GM18526 (cell line): ENCODE results near the gene CA11.

ENCODE experiments used
- POLR2A ChIP-seq: IDR thresholded peaks from 3 replicates; pipeline ENCODE4 v1.6.1; 2011; ENCODE audit not compliant: insufficient read length; ENCODE audit errors: extremely low read depth

Gene CA11

GRCh38 chr19:48651683-48652048, 5.7 kb upstream of the CA11 start:
- TF ChIP-seq POLR2A = no peak

GRCh38 chr19:48650974-48651682, 5.1 kb upstream of the CA11 start:
- no peak for TF ChIP-seq POLR2A

GRCh38 chr19:48648134-48648533, 2.1 kb upstream of the CA11 start:
- no peak for TF ChIP-seq POLR2A

DNA sequence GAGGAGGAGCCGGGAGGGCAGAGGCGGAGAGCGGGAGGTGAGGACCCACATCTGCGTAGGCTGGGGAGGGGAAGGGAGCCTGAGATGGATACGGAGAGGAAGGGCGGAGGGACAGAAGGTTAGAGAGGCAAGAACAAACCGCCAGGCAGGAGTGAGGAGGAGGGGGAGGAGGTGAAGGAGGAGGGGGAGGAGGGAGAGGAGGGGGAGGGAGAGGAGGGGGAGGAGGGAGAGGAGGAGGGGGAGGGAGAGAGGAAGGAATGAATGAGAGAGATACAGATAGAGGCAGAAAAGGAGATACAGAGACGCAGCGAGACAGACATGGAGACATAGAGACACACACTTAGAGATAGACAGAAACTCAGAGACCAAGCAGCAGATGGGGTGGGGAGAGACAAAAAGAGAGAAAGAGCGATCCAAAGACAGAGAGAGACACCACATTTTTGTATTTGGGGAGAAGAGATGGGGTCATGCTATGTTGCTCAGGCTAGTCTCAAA, 782 bp upstream of the CA11 start:
- TF ChIP-seq POLR2A = no peak

- TF ChIP-seq POLR2A = no peak
Observed at GRCh38 chr19:48645620-48646000, 377 bp downstream of the CA11 start.

DNA sequence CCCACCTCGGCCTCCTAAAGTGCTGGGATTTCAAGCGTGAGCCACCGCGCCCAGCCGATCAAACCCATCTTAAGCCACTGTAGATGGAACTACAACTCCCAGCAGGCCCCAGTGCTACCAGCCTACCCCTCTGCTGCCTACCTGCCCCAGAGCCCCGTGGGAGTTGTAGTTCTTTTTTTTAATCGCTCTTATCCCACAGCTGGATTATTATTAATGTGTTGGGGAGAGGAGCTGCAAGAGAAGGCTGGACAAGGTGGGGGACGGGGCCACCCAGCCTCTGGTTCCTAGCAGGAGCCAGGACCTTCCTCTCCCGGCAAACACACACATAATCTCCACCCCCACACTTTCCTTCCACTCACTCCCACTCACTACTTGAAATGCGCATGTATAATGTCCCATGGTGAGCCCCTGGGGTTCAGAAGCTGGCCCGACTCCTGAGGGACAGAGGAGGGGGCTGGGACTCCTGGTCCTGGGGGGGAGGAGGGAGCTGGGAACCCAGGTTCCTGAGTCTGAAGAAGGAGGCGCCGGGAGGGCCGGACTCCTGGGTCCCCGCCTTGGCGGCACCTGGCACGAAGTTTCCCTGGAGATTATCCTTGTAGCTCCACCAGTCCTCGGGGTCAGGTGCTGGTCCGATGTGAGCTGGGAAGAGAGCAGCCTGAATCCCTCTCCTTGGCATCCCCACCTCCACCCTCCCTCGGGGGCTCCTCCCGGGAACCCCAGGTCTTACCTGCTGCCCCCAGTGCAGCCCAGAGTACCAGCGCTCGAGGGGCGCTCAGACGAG, 958 bp downstream of the CA11 start:
- TF ChIP-seq POLR2A = no peak

DNA sequence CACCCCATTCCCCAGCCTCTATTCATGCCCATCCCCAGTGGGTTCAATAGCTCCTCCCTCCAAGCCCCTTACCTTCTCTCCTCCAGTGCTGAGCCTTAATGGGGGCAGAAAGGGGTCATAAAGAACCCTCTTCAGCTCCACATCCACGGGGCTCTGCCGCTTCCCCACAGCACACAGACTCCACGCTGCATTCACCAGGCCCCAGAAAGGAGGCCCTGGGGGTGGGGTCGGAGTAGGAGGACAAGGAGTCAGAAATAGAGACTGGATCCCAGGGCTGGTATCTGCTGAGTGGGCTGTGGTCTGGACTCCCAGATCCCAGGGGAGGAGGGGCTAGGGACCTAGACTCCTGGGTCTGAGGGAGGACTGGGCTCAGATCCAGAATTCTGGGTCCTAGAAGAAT, 1.6 kb downstream of the CA11 start:
- TF ChIP-seq POLR2A = no peak

- TF ChIP-seq POLR2A = no peak
Observed at GRCh38 chr19:48642862-48643261, 3.1 kb downstream of the CA11 start.

DNA sequence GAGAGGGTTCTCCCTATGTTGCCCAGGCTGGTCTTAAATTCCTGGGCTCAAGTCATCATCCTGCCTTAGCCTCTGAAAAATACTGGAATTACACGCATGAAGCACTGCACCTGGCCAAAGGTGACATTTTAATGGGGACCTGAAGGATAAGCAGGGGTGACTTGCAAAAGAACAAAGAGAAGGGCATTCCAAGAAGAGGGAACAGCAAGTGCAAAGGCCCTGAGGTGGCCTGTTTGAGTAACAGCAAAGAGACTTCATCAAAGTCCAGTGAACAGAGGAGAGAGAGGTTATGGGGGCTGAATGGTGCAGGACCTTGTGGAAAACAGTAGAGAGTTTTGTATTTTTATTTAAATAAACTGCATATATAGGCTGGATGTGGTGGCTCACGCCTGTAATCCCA, 4.1 kb downstream of the CA11 start:
- no peak for TF ChIP-seq POLR2A

GRCh38 chr19:48639483-48640375, 6.3 kb downstream of the CA11 start:
- TF ChIP-seq POLR2A = no peak

DNA sequence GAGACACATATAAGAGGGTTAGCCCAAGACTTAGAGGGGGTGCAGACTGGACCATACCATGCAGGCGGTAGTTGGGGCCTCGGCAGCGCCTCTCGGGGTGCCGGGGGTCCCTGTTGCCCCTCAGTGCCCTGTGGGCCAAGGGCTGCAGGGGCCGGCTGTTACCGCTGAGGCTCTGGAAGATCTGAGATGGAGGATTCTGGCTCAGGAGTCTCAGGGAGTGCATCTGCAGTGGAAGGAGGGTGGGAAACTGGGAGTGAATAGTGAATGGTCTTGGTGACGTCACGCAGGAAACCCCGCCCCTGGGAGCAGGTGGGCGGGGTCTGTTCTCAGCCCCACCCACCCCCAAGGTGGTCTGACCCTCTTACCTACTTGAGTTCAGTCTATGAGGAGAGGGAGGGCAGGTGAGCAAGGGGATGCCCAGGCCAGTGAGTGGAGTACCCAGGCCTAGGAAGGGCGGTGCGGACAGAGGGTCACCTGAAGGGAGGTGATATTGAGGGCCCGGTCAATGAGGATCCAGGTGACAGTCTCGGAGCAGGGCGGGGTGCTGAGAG, 7.1 kb downstream of the CA11 start:
- TF ChIP-seq POLR2A = no peak

DNA sequence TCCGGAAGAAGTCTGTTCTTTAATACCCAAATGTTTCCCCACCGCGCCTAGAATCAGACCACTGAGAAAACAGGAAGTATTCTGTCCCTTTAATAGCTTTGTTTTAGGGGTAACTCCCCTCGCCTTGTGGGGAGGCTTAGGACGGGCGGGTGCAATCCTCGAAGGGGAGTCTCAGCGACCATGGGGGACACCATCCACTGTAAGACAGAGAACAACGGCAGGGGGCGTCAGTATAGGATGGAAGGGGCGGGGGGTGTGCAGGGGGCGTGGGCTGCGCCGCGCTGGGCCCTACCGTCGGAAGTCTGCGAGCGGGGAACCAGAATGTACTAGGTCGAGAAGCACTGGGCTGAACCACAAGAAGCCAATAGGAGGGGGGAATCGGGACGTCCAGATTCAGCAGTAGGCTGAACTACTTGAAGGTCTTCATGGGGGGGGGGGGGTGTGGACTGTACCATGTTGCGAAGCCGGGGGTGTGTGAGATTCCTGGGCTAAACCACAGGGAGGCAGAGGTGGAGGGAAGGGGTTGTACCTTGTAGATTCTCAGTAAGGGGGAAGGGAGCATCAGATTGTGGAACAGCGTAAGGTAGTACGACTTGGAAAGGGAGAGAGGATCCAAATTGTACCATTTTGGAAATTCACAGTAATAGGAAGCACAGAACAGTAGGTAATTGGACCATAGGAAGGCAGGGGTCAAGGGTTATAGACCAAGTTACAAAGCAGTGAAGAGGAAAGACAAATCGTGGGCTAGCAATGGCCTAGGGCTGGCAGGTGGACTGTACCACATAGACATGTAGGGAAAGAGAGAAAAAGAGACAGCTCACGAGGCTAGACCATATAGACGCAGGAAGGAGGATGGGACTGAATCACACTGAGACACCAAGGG, 7.8 kb downstream of the CA11 start:
- TF ChIP-seq POLR2A = no peak

GRCh38 chr19:48637449-48637947, 8.5 kb downstream of the CA11 start:
- TF ChIP-seq POLR2A = peak; percentile 34

DNA sequence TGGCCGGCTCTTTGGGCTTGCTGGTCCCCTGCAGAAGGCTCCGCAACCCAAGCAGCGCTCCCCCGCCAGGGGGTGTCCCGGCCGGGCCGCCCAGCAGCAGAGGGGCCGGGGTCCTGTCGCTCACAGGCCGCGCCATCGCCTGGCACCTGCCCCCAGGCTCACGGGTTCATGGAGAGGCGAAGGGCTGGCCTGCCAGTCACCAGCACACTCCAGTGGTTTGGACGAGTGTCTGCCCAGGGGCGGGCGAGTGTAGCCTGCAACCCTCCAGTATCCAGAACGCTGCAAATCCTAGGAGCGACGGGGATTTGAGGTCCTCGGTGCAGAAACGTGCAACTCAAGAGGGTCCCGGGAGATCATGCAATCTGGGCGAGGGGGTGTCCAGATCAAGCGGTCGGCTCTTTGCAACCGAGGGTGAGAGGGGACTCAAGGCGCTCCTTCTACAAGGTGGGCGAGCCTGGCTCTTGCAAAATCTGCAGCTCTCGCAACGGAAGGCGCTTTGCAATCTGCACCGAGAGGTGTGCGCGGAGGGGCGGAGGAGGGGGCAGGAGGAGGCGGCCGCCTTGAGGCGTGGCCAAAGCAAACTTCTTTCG, 9.0 kb downstream of the CA11 start, which contains the start of gene DBP:
Gene DBP, minus strand, starts transcription at position 521 of the 590 bp plus-strand sequence. Its CDS starts 385 bp downstream, at position 136.
- no peak for TF ChIP-seq POLR2A
